Uterus (tissue), 2 donors: ENCODE measurements around the gene INAVA.

Source experiments
- CTCF ChIP-seq, 4 experiments: fragments of 200-600 bp in 2 of 4; fragments of 450-650 bp in 2 of 4; sonication (generic) in 2 of 4; IDR thresholded peaks; one replicate each; pipeline ENCODE4 v1.5.1; 2016 to 2019; ENCODE audit warnings: antibody characterized with exemption in 4 of 4, mild to moderate bottlenecking in 2 of 4, moderate library complexity in 1 of 4
- POLR2A ChIP-seq, 2 donors: fragments of 450-650 bp; IDR thresholded peaks; one replicate each; pipeline ENCODE4 v1.6.1; 2016; ENCODE audit warnings: antibody characterized with exemption in 2 of 2, mild to moderate bottlenecking in 1 of 2, moderate library complexity in 1 of 2

GRCh38 chr1:200886594-200886993, 8.1 kb upstream of the INAVA start:
- TF ChIP-seq CTCF (IDR thresholded peaks at IDR 0.05), result no peak
- TF ChIP-seq POLR2A (IDR thresholded peaks at IDR 0.05), result no peak
